Gastrocnemius medialis (tissue), 4 donors: ENCODE results near the gene TLR5.

Experiments used
- POLR2A ChIP-seq, 2 donors: fragments of 450-650 bp; IDR thresholded peaks; one replicate each; pipeline ENCODE4 v1.6.1; 2017; ENCODE audit warnings: antibody characterized with exemption in 2 of 2, mild to moderate bottlenecking in 2 of 2, moderate library complexity in 2 of 2
- TF ChIP-seq, protein P1 (sequence below), 5 experiments: fragments of 450-650 bp in 3 of 5; fragments of 200-600 bp in 2 of 5; sonication (generic) in 2 of 5; IDR thresholded peaks in 4 of 5; conservative IDR thresholded peaks in 1 of 5; 1 replicate in 4 of 5; 2 replicates in 1 of 5; pipeline ENCODE4 v1.5.1; 2016 to 2019; ENCODE audit warnings: antibody characterized with exemption in 5 of 5, mild to moderate bottlenecking in 3 of 5, moderate library complexity in 3 of 5

DNA sequence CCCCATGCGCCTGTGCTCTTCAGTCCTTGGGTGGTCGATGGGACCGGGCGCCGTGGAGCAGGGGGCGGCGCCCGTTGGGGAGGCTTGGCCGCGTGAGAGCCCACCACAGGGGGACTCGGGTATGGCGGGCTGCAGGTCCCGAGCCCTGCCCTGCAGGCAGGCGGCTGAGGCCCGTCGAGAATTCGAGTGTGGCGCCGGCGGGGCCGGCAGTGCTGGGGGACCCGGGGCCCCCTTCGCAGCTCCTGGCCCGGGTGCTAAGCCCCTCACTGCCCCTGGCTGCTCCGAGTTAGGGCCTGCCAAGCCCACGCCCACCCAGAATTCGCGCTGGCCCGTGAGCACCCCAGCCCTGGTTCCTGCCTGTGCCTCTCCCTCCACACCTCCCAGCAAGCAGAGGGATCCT is 26.1 kb downstream of the TLR5 start:
- no peak for TF ChIP-seq POLR2A (IDR thresholded peaks at IDR 0.05)
- TF ChIP-seq, protein P1, sequence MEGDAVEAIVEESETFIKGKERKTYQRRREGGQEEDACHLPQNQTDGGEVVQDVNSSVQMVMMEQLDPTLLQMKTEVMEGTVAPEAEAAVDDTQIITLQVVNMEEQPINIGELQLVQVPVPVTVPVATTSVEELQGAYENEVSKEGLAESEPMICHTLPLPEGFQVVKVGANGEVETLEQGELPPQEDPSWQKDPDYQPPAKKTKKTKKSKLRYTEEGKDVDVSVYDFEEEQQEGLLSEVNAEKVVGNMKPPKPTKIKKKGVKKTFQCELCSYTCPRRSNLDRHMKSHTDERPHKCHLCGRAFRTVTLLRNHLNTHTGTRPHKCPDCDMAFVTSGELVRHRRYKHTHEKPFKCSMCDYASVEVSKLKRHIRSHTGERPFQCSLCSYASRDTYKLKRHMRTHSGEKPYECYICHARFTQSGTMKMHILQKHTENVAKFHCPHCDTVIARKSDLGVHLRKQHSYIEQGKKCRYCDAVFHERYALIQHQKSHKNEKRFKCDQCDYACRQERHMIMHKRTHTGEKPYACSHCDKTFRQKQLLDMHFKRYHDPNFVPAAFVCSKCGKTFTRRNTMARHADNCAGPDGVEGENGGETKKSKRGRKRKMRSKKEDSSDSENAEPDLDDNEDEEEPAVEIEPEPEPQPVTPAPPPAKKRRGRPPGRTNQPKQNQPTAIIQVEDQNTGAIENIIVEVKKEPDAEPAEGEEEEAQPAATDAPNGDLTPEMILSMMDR (IDR thresholded peaks at IDR 0.05 in 4 of 5, conservative IDR thresholded peaks at IDR 0.05 in 1 of 5) = no peak
